B cell (primary cell): ENCODE measurements around the gene OTOP2. TPM values are rescaled to one million over a fixed set of nuclear protein-coding genes. Genes with fewer than 3 reads are reported as not detected.

Source experiments
- ATAC-seq: fragments of 200-7000 bp; cut with Tn5 transposase; one replicate; pipeline ENCODE4 v1.10.0; 2021; ENCODE audit warnings: low read depth, mild to moderate bottlenecking, moderate number of reproducible peaks, moderate library complexity
- CTCF ChIA-PET: fragments of 350-600 bp; sonication (Branson Sonifier 250); formaldehyde crosslinking; loops from one replicate; lab custom pipeline; 2021; ENCODE audit warnings: antibody characterized with exemption, inconsistent platforms; lab: Charles Lee
- POLR2A ChIA-PET: fragments of 350-600 bp; sonication (Branson Sonifier 250); formaldehyde crosslinking; loops from one replicate; lab custom pipeline; 2021; ENCODE audit warnings: antibody characterized with exemption; lab: Charles Lee
- DNase-seq: peaks from one replicate; pipeline ENCODE4 v3.0.0; 2013
- H2AFZ ChIP-seq: 2 replicates; pipeline ENCODE4 v1.6.1; 2012; ENCODE audit warnings: mild to moderate bottlenecking, low read depth, low read length; ENCODE audit not compliant: insufficient read depth, poor library complexity, severe bottlenecking
- H3K27ac ChIP-seq, 2 donors: 1 replicate in 1 of 2; 2 replicates in 1 of 2; pipeline ENCODE4 v1.5.1; 2012 to 2013; ENCODE audit warnings: low read length in 2 of 2, mild to moderate bottlenecking in 2 of 2, moderate library complexity in 1 of 2
- H3K27me3 ChIP-seq, 4 experiments: fragments of 200-600 bp in 1 of 4; sonication (generic) in 1 of 4; replicated peaks in 1 of 4; 1 replicate in 2 of 4; 2 replicates in 2 of 4; pipeline versions ENCODE4 v1.6.1 to v1.7.0; 2013 to 2016; ENCODE audit warnings: low read length in 3 of 4, mild to moderate bottlenecking in 2 of 4, mixed read lengths in 1 of 4, moderate library complexity in 1 of 4; ENCODE audit not compliant: insufficient read depth in 4 of 4, control insufficient read depth in 3 of 4; ENCODE audit errors: control extremely low read depth in 1 of 4
- H3K36me3 ChIP-seq, 2 experiments: replicated peaks in 1 of 2; 1 replicate in 1 of 2; 2 replicates in 1 of 2; pipeline versions ENCODE4 v1.6.1 to v1.7.1; 2013; ENCODE audit warnings: low read length in 1 of 2; ENCODE audit not compliant: insufficient read depth in 2 of 2, control insufficient read depth in 1 of 2; ENCODE audit errors: control extremely low read depth in 1 of 2, extremely low read depth in 1 of 2
- H3K4me1 ChIP-seq, 2 donors: fragments of 200-600 bp in 1 of 2; sonication (generic) in 1 of 2; 1 replicate in 1 of 2; 2 replicates in 1 of 2; pipeline versions ENCODE4 v1.5.1 to v1.6.1; 2013 to 2017; ENCODE audit warnings: low read length in 2 of 2; ENCODE audit not compliant: control insufficient read depth in 2 of 2, insufficient read depth in 2 of 2
- H3K4me2 ChIP-seq: replicated peaks from 2 replicates; pipeline ENCODE3; 2012; ENCODE audit warnings: mild to moderate bottlenecking, low read depth, low read length; ENCODE audit not compliant: poor library complexity, severe bottlenecking
- H3K4me3 ChIP-seq, 5 experiments: fragments of 200-600 bp in 1 of 5; sonication (generic) in 1 of 5; 1 replicate in 3 of 5; 2 replicates in 2 of 5; pipeline versions ENCODE4 v1.5.1 to v1.7.0; 2011 to 2016; ENCODE audit warnings: low read length in 4 of 5, mild to moderate bottlenecking in 4 of 5, low read depth in 2 of 5, control low read depth in 1 of 5, moderate library complexity in 1 of 5; ENCODE audit not compliant: insufficient read depth in 1 of 5; ENCODE audit errors: control extremely low read depth in 1 of 5, extremely low read depth in 1 of 5
- H3K79me2 ChIP-seq: fragments of 200-600 bp; sonication (generic); one replicate; pipeline ENCODE4 v1.6.0; 2016; ENCODE audit warnings: low read length; ENCODE audit not compliant: control insufficient read depth, insufficient read depth
- H3K9ac ChIP-seq: fragments of 200-600 bp; sonication (generic); 2 replicates; pipeline ENCODE4 v1.6.1; 2017; ENCODE audit warnings: mild to moderate bottlenecking, low read length, moderate library complexity
- H3K9me3 ChIP-seq, 3 donors: one replicate each; pipeline versions ENCODE4 v1.6.1 to v1.7.1; 2013; ENCODE audit warnings: low read length in 2 of 3; ENCODE audit not compliant: control insufficient read depth in 2 of 3, insufficient read depth in 1 of 3; ENCODE audit errors: control extremely low read depth in 1 of 3
- H4K20me1 ChIP-seq: 2 replicates; pipeline ENCODE4 v1.6.0; 2012; ENCODE audit warnings: mild to moderate bottlenecking, low read length; ENCODE audit not compliant: insufficient read depth, control insufficient read depth, poor library complexity, severe bottlenecking
- H3K27ac Mint-ChIP-seq: one replicate; pipeline ENCODE4 v1.8.0; 2021; ENCODE audit warnings: mixed read lengths
- H3K27me3 Mint-ChIP-seq: one replicate; pipeline ENCODE4 v1.8.0; 2021; ENCODE audit warnings: mixed read lengths
- H3K4me1 Mint-ChIP-seq: one replicate; pipeline ENCODE4 v1.8.0; 2021; ENCODE audit warnings: mixed read lengths
- H3K4me3 Mint-ChIP-seq: one replicate; pipeline ENCODE4 v1.8.0; 2021; ENCODE audit warnings: mixed read lengths
- H3K9me3 Mint-ChIP-seq: one replicate; pipeline ENCODE4 v1.8.0; 2022; ENCODE audit warnings: mixed read lengths; ENCODE audit not compliant: insufficient read depth
- EZH2 ChIP-seq: IDR thresholded peaks from 2 replicates; pipeline ENCODE4 v1.6.1; 2012; ENCODE audit warnings: borderline replicate concordance, low read depth, mild to moderate bottlenecking, moderate library complexity, low read length; ENCODE audit not compliant: insufficient read depth, poor library complexity, severe bottlenecking
- WGBS: methylation state at CpG from one replicate; pipeline ENCODE4 v1.1.5; 2013; ENCODE audit warnings: missing lambda C conversion rate; ENCODE audit not compliant: insufficient coverage; 5-methylcytosine and 5-hydroxymethylcytosine counted together
- intact Hi-C: fragments of 100-400 bp; cut with micrococcal nuclease; formaldehyde crosslinking; loops from one replicate; pipeline ENCODE4 v1.10.0; 2022
- polyA plus RNA-seq: library from polyadenylated mRNA; depleted of rRNA; stranded (reverse); fragments of >200 nt; gene quantifications from 2 replicates; pipeline ENCODE4 v1.2.3, GENCODE V29; 2012
- total RNA-seq, 2 donors: library from RNA; stranded (reverse); fragments of 120-200 nt in 1 of 2; gene quantifications; 1 replicate in 1 of 2; 2 replicates in 1 of 2; pipeline versions ENCODE4 v1.2.3 to v1.2.4, GENCODE V29; 2013 to 2022
- TF ChIP-seq, protein P1 (sequence below): fragments of 200-600 bp; IDR thresholded peaks from one replicate; pipeline ENCODE4 v1.8.0; 2022; ENCODE audit warnings: antibody characterized with exemption, mild to moderate bottlenecking

The OTOP2 gene
- total and polyA plus RNA-seq, 2 donors (not counting 1 experiment from before 2014, with no cell fraction given), result not detected

GRCh38 chr17:74882517-74883240 lies 41.4 kb upstream of the OTOP2 start:
- ATAC-seq, result no peak
- ChIA-PET CTCF (no interaction called here), POLR2A (no interaction called here)
- no peak overlapping the region for H3K4me2 ChIP-seq
- H3K27ac ChIP-seq, result no peak overlapping the region
- no peak overlapping the region for H3K4me3 Mint-ChIP-seq
- intact Hi-C loops, result no loop called here
- peaks cover 0 to 10% (median 0%) of the 10 kb centered on the region in 4 experiments for H3K27me3 ChIP-seq
- H2AFZ ChIP-seq, result no peak overlapping the region
- no peak overlapping the region for H3K4me3 ChIP-seq
- no peaks in the 10 kb centered on the region for H4K20me1 ChIP-seq
- no peaks in the 10 kb centered on the region for H3K79me2 ChIP-seq
- TF ChIP-seq, protein P1, sequence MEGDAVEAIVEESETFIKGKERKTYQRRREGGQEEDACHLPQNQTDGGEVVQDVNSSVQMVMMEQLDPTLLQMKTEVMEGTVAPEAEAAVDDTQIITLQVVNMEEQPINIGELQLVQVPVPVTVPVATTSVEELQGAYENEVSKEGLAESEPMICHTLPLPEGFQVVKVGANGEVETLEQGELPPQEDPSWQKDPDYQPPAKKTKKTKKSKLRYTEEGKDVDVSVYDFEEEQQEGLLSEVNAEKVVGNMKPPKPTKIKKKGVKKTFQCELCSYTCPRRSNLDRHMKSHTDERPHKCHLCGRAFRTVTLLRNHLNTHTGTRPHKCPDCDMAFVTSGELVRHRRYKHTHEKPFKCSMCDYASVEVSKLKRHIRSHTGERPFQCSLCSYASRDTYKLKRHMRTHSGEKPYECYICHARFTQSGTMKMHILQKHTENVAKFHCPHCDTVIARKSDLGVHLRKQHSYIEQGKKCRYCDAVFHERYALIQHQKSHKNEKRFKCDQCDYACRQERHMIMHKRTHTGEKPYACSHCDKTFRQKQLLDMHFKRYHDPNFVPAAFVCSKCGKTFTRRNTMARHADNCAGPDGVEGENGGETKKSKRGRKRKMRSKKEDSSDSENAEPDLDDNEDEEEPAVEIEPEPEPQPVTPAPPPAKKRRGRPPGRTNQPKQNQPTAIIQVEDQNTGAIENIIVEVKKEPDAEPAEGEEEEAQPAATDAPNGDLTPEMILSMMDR, result no peak
- TF ChIP-seq EZH2, result no peak
- H3K9me3 ChIP-seq, result no peaks in the 10 kb centered on the region
- peaks cover 16% of the 10 kb centered on the region for H3K27me3 Mint-ChIP-seq
- WGBS, result 87% methylated on average over 20 of the region's 20 CpGs
- DNase-seq, result no peak
- H3K9me3 Mint-ChIP-seq, result no peaks in the 10 kb centered on the region
- no peak overlapping the region for H3K9ac ChIP-seq
- no peaks in the 10 kb centered on the region for H3K4me1 ChIP-seq
- no peaks in the 10 kb centered on the region for H3K36me3 ChIP-seq
- no peak overlapping the region for H3K27ac Mint-ChIP-seq
- no peaks in the 10 kb centered on the region for H3K4me1 Mint-ChIP-seq

GRCh38 chr17:74883241-74883745 lies 40.8 kb upstream of the OTOP2 start:
- WGBS, result 84% methylated on average over 7 of the region's 15 CpGs
- ATAC-seq (no peak), DNase-seq (no peak)
- ChIA-PET POLR2A (no interaction called here), CTCF (no interaction called here)
- peaks cover 16% of the 10 kb centered on the region for H3K27me3 Mint-ChIP-seq
- H3K27ac Mint-ChIP-seq, result no peak overlapping the region
- Histone ChIP-seq H3K27me3 (peaks cover 0 to 10% (median 0%) of the 10 kb centered on the region in 4 experiments), H3K79me2 (no peaks in the 10 kb centered on the region), H4K20me1 (no peaks in the 10 kb centered on the region), H2AFZ (no peak overlapping the region), H3K4me2 (no peak overlapping the region), H3K4me1 (no peaks in the 10 kb centered on the region), H3K36me3 (no peaks in the 10 kb centered on the region), H3K4me3 (no peak overlapping the region), H3K27ac (no peak overlapping the region), H3K9me3 (no peaks in the 10 kb centered on the region), H3K9ac (no peak overlapping the region)
- no peak for TF ChIP-seq EZH2
- TF ChIP-seq, protein P1, result no peak
- H3K4me3 Mint-ChIP-seq, result no peak overlapping the region
- intact Hi-C loops, result no loop called here
- H3K4me1 Mint-ChIP-seq, result no peaks in the 10 kb centered on the region
- H3K9me3 Mint-ChIP-seq, result no peaks in the 10 kb centered on the region
